Mesenchymal stem cell (in vitro differentiated cells and primary cell): ENCODE measurements around the gene KRR1.
"Not testable (repeated sequence)": the region's sequence is repeated elsewhere in the genome, so short reads cannot be mapped to it uniquely, and the experiment has no call there.

Experiments used
- DNase-seq: peaks from one replicate; pipeline ENCODE4 v3.0.0-alpha.2; 2013
- H2AFZ ChIP-seq: one replicate; pipeline ENCODE4 v1.6.1; 2013; ENCODE audit warnings: low read depth, mild to moderate bottlenecking, control low read depth, inconsistent platforms, low read length, moderate library complexity
- H2AK5ac ChIP-seq: 2 replicates; pipeline ENCODE4 v1.6.1; 2013; ENCODE audit warnings: low read length, moderate library complexity, mild to moderate bottlenecking, inconsistent platforms; ENCODE audit not compliant: severe bottlenecking
- H2BK120ac ChIP-seq: one replicate; pipeline ENCODE4 v1.6.1; 2013; ENCODE audit warnings: low read depth, mild to moderate bottlenecking, inconsistent platforms, low read length, moderate library complexity
- H2BK12ac ChIP-seq, 2 experiments: one replicate each; pipeline ENCODE4 v1.6.1; 2013; ENCODE audit warnings: inconsistent platforms in 2 of 2, low read length in 2 of 2, mild to moderate bottlenecking in 2 of 2, moderate library complexity in 2 of 2, control low read depth in 1 of 2
- H2BK15ac ChIP-seq: one replicate; pipeline ENCODE4 v1.6.1; 2013; ENCODE audit warnings: mild to moderate bottlenecking, low read depth, inconsistent platforms; ENCODE audit not compliant: poor library complexity, severe bottlenecking
- H2BK5ac ChIP-seq: 2 replicates; pipeline ENCODE4 v1.6.1; 2013; ENCODE audit warnings: low read depth, mild to moderate bottlenecking, low read length, control low read depth, inconsistent platforms; ENCODE audit not compliant: poor library complexity, severe bottlenecking
- H3K14ac ChIP-seq, 2 experiments: one replicate each; pipeline ENCODE4 v1.6.1; 2013; ENCODE audit warnings: inconsistent platforms in 2 of 2, low read length in 2 of 2, control low read depth in 1 of 2, mild to moderate bottlenecking in 1 of 2, moderate library complexity in 1 of 2
- H3K18ac ChIP-seq, 2 experiments: one replicate each; pipeline ENCODE4 v1.6.1; 2013; ENCODE audit warnings: inconsistent platforms in 2 of 2, low read length in 2 of 2, control low read depth in 1 of 2, low read depth in 1 of 2, mild to moderate bottlenecking in 1 of 2
- H3K23ac ChIP-seq, 2 experiments: one replicate each; pipeline ENCODE4 v1.6.1; 2013; ENCODE audit warnings: inconsistent platforms in 2 of 2, low read length in 2 of 2, mild to moderate bottlenecking in 2 of 2, moderate library complexity in 2 of 2, control low read depth in 1 of 2
- H3K27ac ChIP-seq: 2 replicates; pipeline ENCODE4 v1.5.1; 2013; ENCODE audit warnings: mild to moderate bottlenecking, moderate library complexity, low read length, control low read depth, inconsistent platforms; ENCODE audit not compliant: poor library complexity, severe bottlenecking
- H3K27me3 ChIP-seq, 2 experiments: 2 replicates each; pipeline versions ENCODE4 v1.6.1 to v1.7.0; 2013; ENCODE audit warnings: low read length in 2 of 2, mild to moderate bottlenecking in 2 of 2, moderate library complexity in 2 of 2, control low read depth in 1 of 2, inconsistent platforms in 1 of 2; ENCODE audit not compliant: control insufficient read depth in 1 of 2, insufficient read depth in 1 of 2
- H3K36me3 ChIP-seq, 2 experiments: 2 replicates each; pipeline versions ENCODE4 v1.6.1 to v1.7.0; 2013; ENCODE audit warnings: low read length in 2 of 2, control low read depth in 1 of 2, inconsistent platforms in 1 of 2, low read depth in 1 of 2, mild to moderate bottlenecking in 1 of 2; ENCODE audit not compliant: insufficient read depth in 2 of 2, control insufficient read depth in 1 of 2
- H3K4ac ChIP-seq, 2 experiments: one replicate each; pipeline ENCODE4 v1.6.1; 2013; ENCODE audit warnings: inconsistent platforms in 2 of 2, low read length in 2 of 2, mild to moderate bottlenecking in 2 of 2, moderate library complexity in 2 of 2, control low read depth in 1 of 2, low read depth in 1 of 2
- H3K4me1 ChIP-seq: 2 replicates; pipeline ENCODE4 v1.6.1; 2013; ENCODE audit warnings: low read depth, low read length, control low read depth; ENCODE audit not compliant: control insufficient read depth, insufficient read depth
- H3K4me2 ChIP-seq: 2 replicates; pipeline ENCODE4 v1.6.1; 2013; ENCODE audit warnings: low read length, mild to moderate bottlenecking, inconsistent platforms; ENCODE audit not compliant: poor library complexity, severe bottlenecking
- H3K4me3 ChIP-seq, 2 experiments: 2 replicates each; pipeline versions ENCODE4 v1.5.1 to v1.7.0; 2013; ENCODE audit warnings: low read length in 2 of 2, mild to moderate bottlenecking in 2 of 2, control low read depth in 1 of 2, low read depth in 1 of 2; ENCODE audit not compliant: insufficient read depth in 1 of 2
- H3K79me1 ChIP-seq: replicated peaks from 2 replicates; pipeline ENCODE4 v1.6.1; 2013; ENCODE audit warnings: mild to moderate bottlenecking, control low read depth, low read length, inconsistent platforms; ENCODE audit not compliant: poor library complexity, severe bottlenecking
- H3K9ac ChIP-seq: 2 replicates; pipeline ENCODE4 v1.7.0; 2013; ENCODE audit warnings: mild to moderate bottlenecking, low read length, moderate library complexity
- H3K9me3 ChIP-seq: 2 replicates; pipeline ENCODE4 v1.7.0; 2013; ENCODE audit warnings: mild to moderate bottlenecking, low read length; ENCODE audit not compliant: control insufficient read depth
- H4K8ac ChIP-seq: one replicate; pipeline ENCODE4 v1.6.1; 2013; ENCODE audit warnings: inconsistent platforms, mild to moderate bottlenecking, low read length, moderate library complexity
- H4K91ac ChIP-seq: one replicate; pipeline ENCODE4 v1.6.1; 2013; ENCODE audit warnings: mild to moderate bottlenecking, low read length, inconsistent platforms
- WGBS: methylation state at CpG from one replicate; pipeline ENCODE4 v1.1.7; 2013; ENCODE audit warnings: mixed read lengths; 5-methylcytosine and 5-hydroxymethylcytosine counted together

KRR1 gene

DNA sequence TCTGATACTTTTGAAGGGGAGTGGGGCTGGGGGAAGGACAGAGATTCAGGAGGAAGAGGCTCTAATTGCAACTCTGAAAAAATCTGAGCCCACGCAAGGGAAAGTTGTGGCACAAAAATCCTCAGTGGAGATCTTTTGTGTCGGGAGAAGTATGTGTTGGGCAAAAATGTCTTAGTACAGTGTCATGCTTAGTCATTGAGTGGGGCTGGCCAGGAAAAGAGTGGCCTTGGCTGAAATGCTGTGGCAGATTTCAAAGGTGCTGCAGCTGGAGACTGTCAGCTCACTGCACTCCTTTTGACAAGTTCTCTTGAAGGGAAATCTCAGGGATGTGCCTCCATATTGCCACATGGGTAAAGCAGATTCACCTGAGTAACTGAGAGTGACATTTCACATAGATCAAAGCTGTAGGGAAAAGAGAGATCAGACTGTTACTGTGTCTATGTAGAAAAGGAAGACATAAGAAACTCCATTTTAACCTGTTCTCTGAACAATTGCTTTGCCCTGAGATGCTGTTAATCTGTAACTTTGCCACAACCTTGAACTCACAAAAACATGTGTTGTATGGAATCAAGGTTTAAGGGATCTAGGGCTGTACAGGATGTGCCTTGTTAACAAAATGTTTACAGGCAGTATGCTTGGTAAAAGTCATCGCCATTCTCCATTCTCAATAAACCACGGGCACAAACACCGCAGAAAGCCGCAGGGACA lies 66.8 kb downstream of the KRR1 start:
- Histone ChIP-seq H2BK120ac (no peak overlapping the region), H4K91ac (no peak overlapping the region), H3K27me3 (no peaks in the 10 kb centered on the region), H2AFZ (no peak overlapping the region), H3K79me1 (no peaks in the 10 kb centered on the region), H3K4me1 (no peaks in the 10 kb centered on the region), H3K9ac (peak overlapping the region; percentile 53), H3K9me3 (no peaks in the 10 kb centered on the region), H2BK15ac (peak overlapping the region; percentile 39), H3K27ac (peak overlapping the region; percentile 0), H3K14ac (no peak overlapping the region), H3K4me2 (no peak overlapping the region), H2AK5ac (no peak overlapping the region), H3K4ac (no peak overlapping the region), H3K4me3 (no peak overlapping the region), H2BK12ac (no peak overlapping the region), H4K8ac (no peak overlapping the region), H2BK5ac (no peak overlapping the region), H3K23ac (no peak overlapping the region), H3K36me3 (no peaks in the 10 kb centered on the region), H3K18ac (no peak overlapping the region)
- DNase-seq, result peak; percentile 45
- WGBS, result 81% methylated on average over 6 of the region's 6 CpGs

DNA sequence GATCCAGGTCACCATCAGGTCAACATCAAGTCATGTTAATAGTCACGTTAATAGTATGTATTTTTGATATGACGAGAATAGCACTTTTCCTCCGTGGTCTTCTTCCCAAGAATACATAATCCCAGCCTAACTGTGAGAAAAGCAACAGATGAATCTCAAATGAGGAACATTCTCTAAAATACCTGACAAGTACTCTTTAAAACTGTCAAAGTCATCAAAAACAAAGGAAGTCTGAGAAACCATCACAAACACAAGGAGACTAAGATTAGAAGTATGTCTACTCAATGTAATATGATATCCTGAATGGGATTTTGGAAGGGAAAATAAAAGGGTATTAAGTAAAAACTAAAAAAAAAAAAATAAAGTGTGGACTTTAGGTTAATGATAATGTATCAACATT lies 67.7 kb downstream of the KRR1 start:
- H2AK5ac ChIP-seq, result no peak overlapping the region
- no peaks in the 10 kb centered on the region for H3K4me1 ChIP-seq
- H2BK5ac ChIP-seq, result no peak overlapping the region
- no peaks in the 10 kb centered on the region for H3K36me3 ChIP-seq
- no peak overlapping the region for H2BK12ac ChIP-seq
- 86% methylated on average over 1 of the region's 3 CpGs for WGBS
- no peak overlapping the region for H2BK15ac ChIP-seq
- no peak overlapping the region for H3K4ac ChIP-seq
- no peak overlapping the region for H3K23ac ChIP-seq
- no peak overlapping the region for H3K14ac ChIP-seq
- H3K4me3 ChIP-seq, result no peak overlapping the region
- no peaks in the 10 kb centered on the region for H3K79me1 ChIP-seq
- no peak overlapping the region for H3K4me2 ChIP-seq
- H2AFZ ChIP-seq, result no peak overlapping the region
- H4K91ac ChIP-seq, result no peak overlapping the region
- no peak overlapping the region for H4K8ac ChIP-seq
- H3K9me3 ChIP-seq, result no peaks in the 10 kb centered on the region
- H3K9ac ChIP-seq, result no peak overlapping the region
- no peak overlapping the region for H2BK120ac ChIP-seq
- H3K27me3 ChIP-seq, result no peaks in the 10 kb centered on the region
- DNase-seq, result no peak
- H3K18ac ChIP-seq, result no peak overlapping the region
- no peak overlapping the region for H3K27ac ChIP-seq

GRCh38 chr12:75442454-75442853 lies 69.0 kb downstream of the KRR1 start:
- not testable (repeated sequence) for H3K9me3 ChIP-seq, H3K23ac ChIP-seq, H3K4me2 ChIP-seq, DNase-seq, H2AK5ac ChIP-seq, H3K14ac ChIP-seq, H2BK12ac ChIP-seq, H4K8ac ChIP-seq, H4K91ac ChIP-seq, H3K27me3 ChIP-seq, H2BK5ac ChIP-seq, H2BK120ac ChIP-seq, H3K4ac ChIP-seq, H3K4me3 ChIP-seq, H2BK15ac ChIP-seq, H3K36me3 ChIP-seq, H3K4me1 ChIP-seq, H2AFZ ChIP-seq, H3K18ac ChIP-seq, H3K27ac ChIP-seq, H3K79me1 ChIP-seq, H3K9ac ChIP-seq
- 71% methylated on average over 1 of the region's 3 CpGs for WGBS

DNA sequence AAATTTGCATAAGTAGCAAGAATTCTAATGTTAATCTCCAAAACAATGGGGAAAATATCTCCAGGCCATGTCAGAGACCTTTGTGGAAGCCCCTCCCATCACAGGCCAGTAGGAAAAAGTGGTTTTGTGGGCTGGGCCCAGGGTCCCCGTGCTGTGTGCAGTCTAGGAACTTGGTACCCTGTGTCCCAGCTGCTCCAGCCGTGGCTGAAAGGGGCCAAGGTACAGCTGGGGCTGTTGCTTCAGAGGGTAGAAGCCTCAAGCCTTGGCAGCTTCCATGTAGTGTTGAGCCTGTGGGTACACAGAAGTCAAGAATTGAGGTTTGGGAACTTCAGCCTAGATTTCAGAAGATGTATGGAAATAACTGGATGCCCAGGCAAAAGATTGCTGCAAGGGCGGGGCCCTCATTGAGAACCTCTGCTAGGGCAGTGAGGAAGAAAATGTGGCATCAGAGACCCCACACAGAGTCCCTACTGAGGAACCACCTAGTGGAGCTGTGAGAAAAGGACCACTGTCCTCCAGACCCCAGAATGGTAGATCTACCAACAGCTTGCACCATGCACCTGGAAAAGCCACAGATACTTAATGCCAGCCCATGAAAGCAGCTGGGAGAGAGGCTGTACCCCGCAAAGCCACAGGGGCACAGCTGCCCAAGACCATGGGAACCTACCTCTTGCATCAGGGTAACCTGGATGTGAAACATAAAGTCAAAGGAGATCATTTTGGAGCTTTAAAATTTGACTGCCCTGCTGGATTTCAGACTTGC lies 69.5 kb downstream of the KRR1 start:
- H3K4ac ChIP-seq, H3K36me3 ChIP-seq, H3K4me3 ChIP-seq, H3K4me1 ChIP-seq, H3K79me1 ChIP-seq, H3K9ac ChIP-seq, H2BK120ac ChIP-seq, H2AK5ac ChIP-seq, H3K18ac ChIP-seq, H3K14ac ChIP-seq, H2BK12ac ChIP-seq, DNase-seq, H4K8ac ChIP-seq, H3K4me2 ChIP-seq, H3K27me3 ChIP-seq, H2BK15ac ChIP-seq, H2AFZ ChIP-seq, H3K23ac ChIP-seq, H3K27ac ChIP-seq, H4K91ac ChIP-seq, H3K9me3 ChIP-seq, H2BK5ac ChIP-seq: not testable (repeated sequence)
- WGBS, result 62% methylated on average over 4 of the region's 4 CpGs
